Right lobe of liver (tissue), 6 donors: ENCODE measurements around the gene RBPMS2. TPM values are rescaled to one million over a fixed set of nuclear protein-coding genes. Genes with fewer than 3 reads are reported as not detected.
A peak's percentile ranks its signal among the peaks of the same experiment; 100 is the strongest.

Source experiments
- ATAC-seq, 4 donors: fragments of 200-7000 bp; cut with Tn5 transposase; one replicate each; pipeline ENCODE4 v1.9.1; 2020; ENCODE audit warnings: mild to moderate bottlenecking in 4 of 4, moderate library complexity in 4 of 4
- DNase-seq, 3 donors: peaks; one replicate each; pipeline ENCODE4 v3.0.0-alpha.2; 2020
- H3K27ac ChIP-seq, 3 donors: fragments of 200-600 bp; one replicate each; pipeline ENCODE4 v1.8.0; 2022
- H3K27me3 ChIP-seq, 2 donors: fragments of 200-600 bp; one replicate each; pipeline ENCODE4 v1.8.0; 2022
- H3K36me3 ChIP-seq, 4 donors: fragments of 200-600 bp; sonication (generic) in 1 of 4; one replicate each; pipeline versions ENCODE4 v1.5.1 to v1.8.0; 2017 to 2022; ENCODE audit warnings: control low read depth in 1 of 4
- H3K4me1 ChIP-seq, 4 donors: fragments of 200-600 bp; sonication (generic) in 1 of 4; one replicate each; pipeline versions ENCODE4 v1.5.1 to v1.8.0; 2017 to 2022; ENCODE audit warnings: control low read depth in 1 of 4
- H3K4me3 ChIP-seq, 3 donors: fragments of 200-600 bp; one replicate each; pipeline ENCODE4 v1.8.0; 2022
- H3K9me3 ChIP-seq, 4 donors: fragments of 200-600 bp; sonication (generic) in 1 of 4; one replicate each; pipeline versions ENCODE4 v1.5.1 to v1.8.0; 2017 to 2022; ENCODE audit warnings: control low read depth in 1 of 4
- CTCF ChIP-seq, 4 donors: fragments of 200-600 bp in 3 of 4; fragments of 450-650 bp in 1 of 4; IDR thresholded peaks; one replicate each; pipeline versions ENCODE4 v1.5.1 to v1.8.0; 2016 to 2022; ENCODE audit warnings: antibody characterized with exemption in 4 of 4, mild to moderate bottlenecking in 2 of 4
- POLR2A ChIP-seq: fragments of 450-650 bp; IDR thresholded peaks from one replicate; pipeline ENCODE4 v1.6.1; 2017; ENCODE audit warnings: antibody characterized with exemption, mild to moderate bottlenecking
- WGBS: methylation state at CpG from one replicate; pipeline ENCODE4 v1.1.6; 2018; ENCODE audit warnings: low coverage, low lambda C conversion rate; ENCODE audit not compliant: insufficient coverage; ENCODE audit errors: missing lambda C conversion rate; 5-methylcytosine and 5-hydroxymethylcytosine counted together
- intact Hi-C, 2 donors: fragments of 100-400 bp; cut with DNase I; formaldehyde crosslinking; loops; one replicate each; pipeline versions ENCODE4 v1.11.2 to v1.14.1; 2022
- total RNA-seq, 6 experiments: library from RNA; depleted of rRNA in 2 of 6; stranded (reverse); fragments of >200 nt in 2 of 6; fragmentation: NEBNext Ultra II Directional in 3 of 6; extraction: Animal tissue kit (Norgen Biotek cat#: 25700) in 3 of 6; gene quantifications; one replicate each; pipeline versions ENCODE4 v1.1.0 to v1.2.4, GENCODE V29; 2016 to 2023
- donor health status: DM: no; HTN: yes; CAD: no.
- donor health status: DM: no; HTN: no; CAD: no.
- donor health status: DM: no; HTN: no; CAD: no.
- donor health status: DM: no; HTN: yes; CAD: no.
- donor health status: DM: no; HTN: yes; CAD: no.

RBPMS2 gene
- total RNA-seq, 6 experiments from 2014 or later = 2.5 to 13.6 (median 6.1) TPM

- peaks cover 3 to 58% (median 29%) of the 10 kb centered on the region in 4 donors for H3K4me1 ChIP-seq
- no peaks in the 10 kb centered on the region for H3K9me3 ChIP-seq
- no peak for ATAC-seq
- no peak for TF ChIP-seq CTCF (IDR thresholded peaks at IDR 0.05)
- no peak for TF ChIP-seq POLR2A
- DNase-seq = no peak
- no peak overlapping the region for H3K4me3 ChIP-seq
- peaks cover 0 to 5% (median 0%) of the 10 kb centered on the region in 4 donors for H3K36me3 ChIP-seq
- intact Hi-C loops = no loop called here
- no peaks in the 10 kb centered on the region for H3K27me3 ChIP-seq
- H3K27ac ChIP-seq = peak overlapping the region in 1 of 3 donors; percentile 10
- WGBS = 76% methylated on average over 3 of the region's 3 CpGs
Measured at GRCh38 chr15:64696481-64696880, 78.9 kb downstream of the RBPMS2 start.

- Histone ChIP-seq H3K4me3 (no peak overlapping the region), H3K36me3 (peaks cover 0 to 5% (median under 1%) of the 10 kb centered on the region in 4 donors), H3K9me3 (no peaks in the 10 kb centered on the region), H3K4me1 (peaks cover 3 to 58% (median 29%) of the 10 kb centered on the region in 4 donors), H3K27ac (peak overlapping the region; percentile 15 to 56 (median 18)), H3K27me3 (no peaks in the 10 kb centered on the region)
- ATAC-seq (peak in 3 of 4 donors; percentile 2 to 17 (median 4)), DNase-seq (no peak)
- TF ChIP-seq POLR2A (no peak), CTCF (IDR thresholded peaks at IDR 0.05) (no peak)
- WGBS = 63% methylated on average over 6 of the region's 6 CpGs
- intact Hi-C loops = no loop called here
Measured at GRCh38 chr15:64695561-64695992, 79.8 kb downstream of the RBPMS2 start.

DNA sequence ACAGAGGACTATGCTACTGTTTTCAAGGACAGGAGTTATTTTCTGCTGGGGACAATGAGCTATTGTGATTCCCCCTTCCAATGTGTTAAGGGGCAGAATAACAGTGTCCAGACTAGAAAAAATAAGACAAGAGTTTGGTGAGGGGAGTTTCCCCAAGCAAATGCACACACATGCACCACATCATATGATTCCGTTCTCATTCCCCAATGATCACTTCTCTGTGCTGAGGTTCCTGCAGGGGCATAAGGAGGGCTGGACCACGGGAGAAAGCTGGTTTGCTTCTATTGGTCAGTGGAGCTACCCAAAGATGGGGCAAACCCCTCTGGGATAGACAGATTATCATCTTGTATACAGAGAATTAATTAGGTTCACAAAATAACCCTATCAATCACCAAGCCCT lies 80.6 kb downstream of the RBPMS2 start:
- ATAC-seq = no peak
- H3K4me1 ChIP-seq = peaks cover 2 to 53% (median 26%) of the 10 kb centered on the region in 4 donors
- no peak for TF ChIP-seq CTCF (IDR thresholded peaks at IDR 0.05)
- H3K27ac ChIP-seq = peak overlapping the region; percentile 14 to 61 (median 15)
- WGBS = 87% methylated on average over 2 of the region's 2 CpGs
- peaks cover 0 to 12% (median 5%) of the 10 kb centered on the region in 4 donors for H3K36me3 ChIP-seq
- H3K9me3 ChIP-seq = no peaks in the 10 kb centered on the region
- H3K27me3 ChIP-seq = no peaks in the 10 kb centered on the region
- DNase-seq = no peak
- no peak overlapping the region for H3K4me3 ChIP-seq
- intact Hi-C loops = no loop called here

DNA sequence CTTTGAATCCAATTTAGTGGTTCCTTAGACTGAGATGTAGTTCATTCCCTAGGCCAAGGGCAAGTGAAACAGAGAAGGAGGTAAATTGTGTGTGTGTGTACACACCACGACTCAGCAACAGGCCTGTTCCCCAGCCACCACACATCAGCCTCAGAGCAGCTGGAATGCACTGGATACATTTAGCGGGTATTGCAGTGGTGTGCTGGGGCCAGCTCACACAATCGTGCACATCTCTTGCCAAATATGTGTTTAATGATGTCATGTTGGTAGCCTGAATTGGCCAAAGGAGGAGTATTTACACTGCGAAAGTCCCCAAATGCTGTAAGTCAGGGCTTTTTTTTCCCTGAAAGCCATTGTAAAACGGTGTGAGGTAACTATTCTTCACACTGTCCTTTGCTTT lies 82.3 kb downstream of the RBPMS2 start:
- no peak overlapping the region for H3K4me3 ChIP-seq
- 7% methylated on average over 2 of the region's 5 CpGs for WGBS
- TF ChIP-seq POLR2A = no peak
- no peak for TF ChIP-seq CTCF (IDR thresholded peaks at IDR 0.05)
- peak overlapping the region; percentile 61 to 71 (median 69) for H3K27ac ChIP-seq
- peaks cover 0 to 37% (median 20%) of the 10 kb centered on the region in 4 donors for H3K4me1 ChIP-seq
- peaks cover 0 to 24% (median 14%) of the 10 kb centered on the region in 4 donors for H3K36me3 ChIP-seq
- H3K9me3 ChIP-seq = no peaks in the 10 kb centered on the region
- DNase-seq = peak; percentile 64 to 76 (median 74)
- no peaks in the 10 kb centered on the region for H3K27me3 ChIP-seq
- peak; percentile 87 to 89 (median 88) for ATAC-seq
- intact Hi-C loops = no loop called here
